Choroid plexus epithelial cell (primary cell): ENCODE results near the gene NPEPL1.
A peak's percentile ranks its signal among the peaks of the same experiment; 100 is the strongest.

Source experiments
- DNase-seq: peaks from one replicate; pipeline ENCODE4 v3.0.0-alpha.2; 2010; ENCODE audit warnings: low read depth
- H3K4me3 ChIP-seq: 2 replicates; pipeline ENCODE4 v1.5.1; 2011; ENCODE audit warnings: low read depth, mild to moderate bottlenecking, control low read depth, low read length, moderate library complexity
- CTCF ChIP-seq: conservative IDR thresholded peaks from 2 replicates; pipeline ENCODE4 v1.5.1; 2011; ENCODE audit warnings: low read depth, mild to moderate bottlenecking, control low read depth, inconsistent platforms, low read length, moderate library complexity

NPEPL1 gene

GRCh38 chr20:58685988-58686387 is 6.6 kb upstream of the NPEPL1 start:
- DNase-seq = no peak
- no peak overlapping the region for H3K4me3 ChIP-seq
- TF ChIP-seq CTCF = no peak

- TF ChIP-seq CTCF = no peak
These were observed 4.2 kb upstream of the NPEPL1 start for GRCh38 chr20:58688414-58688813.

GRCh38 chr20:58688840-58689239 is 3.8 kb upstream of the NPEPL1 start:
- no peak overlapping the region for H3K4me3 ChIP-seq
- no peak for TF ChIP-seq CTCF
- DNase-seq = peak; percentile 52

More at GRCh38 chr20:58688414-58688813, 4.2 kb upstream of the NPEPL1 start:
- no peak overlapping the region for H3K4me3 ChIP-seq
- DNase-seq = no peak

- peak; percentile 83 for DNase-seq
- TF ChIP-seq CTCF = no peak
These were observed 2.0 kb upstream of the NPEPL1 start for GRCh38 chr20:58690396-58691135.

GRCh38 chr20:58691773-58692578 is 624 bp upstream of the NPEPL1 start:
- no peak for TF ChIP-seq CTCF
- DNase-seq = peak; percentile 39
- no peak overlapping the region for H3K4me3 ChIP-seq

More at GRCh38 chr20:58690396-58691135, 2.0 kb upstream of the NPEPL1 start:
- H3K4me3 ChIP-seq = no peak overlapping the region

GRCh38 chr20:58693226-58694006 is 816 bp downstream of the NPEPL1 start:
- DNase-seq = no peak
- H3K4me3 ChIP-seq = peak overlapping the region; percentile 64
- peak; percentile 6 for TF ChIP-seq CTCF
